Suprapubic skin (tissue), 4 donors: ENCODE measurements around the gene VWA3B. TPM values are rescaled to one million over a fixed set of nuclear protein-coding genes. Genes with fewer than 3 reads are reported as not detected.

Experiments
- DNase-seq, 2 donors: peaks; one replicate each; pipeline ENCODE4 v3.0.0-alpha.2; 2019; ENCODE audit warnings: low spot score in 2 of 2
- H3K27ac ChIP-seq: fragments of 200-600 bp; sonication (generic); one replicate; pipeline ENCODE4 v1.5.1; 2019
- H3K27me3 ChIP-seq: fragments of 200-600 bp; sonication (generic); one replicate; pipeline ENCODE4 v1.5.1; 2019
- H3K36me3 ChIP-seq: fragments of 200-600 bp; sonication (generic); one replicate; pipeline ENCODE4 v1.5.1; 2019
- H3K4me1 ChIP-seq: fragments of 200-600 bp; sonication (generic); one replicate; pipeline ENCODE4 v1.5.1; 2019
- H3K4me3 ChIP-seq: fragments of 200-600 bp; sonication (generic); one replicate; pipeline ENCODE4 v1.5.1; 2019; ENCODE audit warnings: mild to moderate bottlenecking
- H3K9me3 ChIP-seq: fragments of 200-600 bp; sonication (generic); one replicate; pipeline ENCODE4 v1.5.1; 2019
- EP300 ChIP-seq: sonication (generic); formaldehyde crosslinking; IDR thresholded peaks from one replicate; pipeline ENCODE4 v1.6.1; 2017; ENCODE audit warnings: antibody characterized with exemption
- POLR2A ChIP-seq, 2 donors: fragments of 450-650 bp; IDR thresholded peaks; one replicate each; pipeline ENCODE4 v1.6.1; 2017; ENCODE audit warnings: antibody characterized with exemption in 2 of 2, mild to moderate bottlenecking in 2 of 2, moderate library complexity in 2 of 2
- POLR2AphosphoS5 ChIP-seq, 3 donors: sonication (generic); formaldehyde crosslinking; IDR thresholded peaks; one replicate each; pipeline ENCODE4 v1.6.1; 2017; ENCODE audit warnings: antibody characterized with exemption in 3 of 3
- WGBS: methylation state at CpG from one replicate; pipeline ENCODE4 v1.1.5; 2018; 5-methylcytosine and 5-hydroxymethylcytosine counted together
- total RNA-seq, 4 donors: library from RNA; depleted of rRNA; stranded (reverse); fragments of >200 nt; gene quantifications; one replicate each; pipeline ENCODE4 v1.1.0, GENCODE V29; 2016
- TF ChIP-seq, protein P1 (sequence below), 2 donors: fragments of 200-600 bp in 1 of 2; fragments of 450-650 bp in 1 of 2; sonication (generic) in 1 of 2; IDR thresholded peaks; one replicate each; pipeline ENCODE4 v1.5.1; 2016 to 2019; ENCODE audit warnings: antibody characterized with exemption in 2 of 2, mild to moderate bottlenecking in 1 of 2, moderate library complexity in 1 of 2

The VWA3B gene
- total RNA-seq, 4 donors from 2014 or later, result not detected

DNA sequence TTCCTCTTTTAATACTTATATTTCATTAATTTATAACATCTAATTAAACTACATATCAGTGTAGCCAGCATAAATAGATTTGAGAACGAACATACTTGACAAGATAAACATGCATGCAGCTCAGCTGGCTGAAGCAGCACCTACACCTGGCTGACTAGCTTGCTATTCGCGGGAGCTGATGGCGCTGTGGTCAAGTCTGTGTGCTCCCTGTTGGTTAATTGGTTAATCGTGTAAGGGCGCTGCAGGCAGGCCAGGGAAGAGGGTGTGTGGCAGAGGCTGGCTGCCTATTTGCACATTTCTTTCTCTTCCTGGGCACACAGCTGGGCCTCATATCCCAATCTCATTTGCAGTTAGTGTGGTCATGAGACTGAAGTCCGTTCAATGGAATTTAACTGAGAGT is 14.5 kb upstream of the VWA3B start:
- DNase-seq, result no peak
- no peak overlapping the region for H3K27ac ChIP-seq
- no peak overlapping the region for H3K4me3 ChIP-seq
- 85% methylated on average over 7 of the region's 7 CpGs for WGBS
- H3K36me3 ChIP-seq, result no peaks in the 10 kb centered on the region
- no peaks in the 10 kb centered on the region for H3K4me1 ChIP-seq
- H3K27me3 ChIP-seq, result peaks cover 2% of the 10 kb centered on the region
- no peak for TF ChIP-seq POLR2A (IDR thresholded peaks at IDR 0.05)
- TF ChIP-seq EP300, result no peak
- no peak for TF ChIP-seq POLR2AphosphoS5 (IDR thresholded peaks at IDR 0.05)
- TF ChIP-seq, protein P1, sequence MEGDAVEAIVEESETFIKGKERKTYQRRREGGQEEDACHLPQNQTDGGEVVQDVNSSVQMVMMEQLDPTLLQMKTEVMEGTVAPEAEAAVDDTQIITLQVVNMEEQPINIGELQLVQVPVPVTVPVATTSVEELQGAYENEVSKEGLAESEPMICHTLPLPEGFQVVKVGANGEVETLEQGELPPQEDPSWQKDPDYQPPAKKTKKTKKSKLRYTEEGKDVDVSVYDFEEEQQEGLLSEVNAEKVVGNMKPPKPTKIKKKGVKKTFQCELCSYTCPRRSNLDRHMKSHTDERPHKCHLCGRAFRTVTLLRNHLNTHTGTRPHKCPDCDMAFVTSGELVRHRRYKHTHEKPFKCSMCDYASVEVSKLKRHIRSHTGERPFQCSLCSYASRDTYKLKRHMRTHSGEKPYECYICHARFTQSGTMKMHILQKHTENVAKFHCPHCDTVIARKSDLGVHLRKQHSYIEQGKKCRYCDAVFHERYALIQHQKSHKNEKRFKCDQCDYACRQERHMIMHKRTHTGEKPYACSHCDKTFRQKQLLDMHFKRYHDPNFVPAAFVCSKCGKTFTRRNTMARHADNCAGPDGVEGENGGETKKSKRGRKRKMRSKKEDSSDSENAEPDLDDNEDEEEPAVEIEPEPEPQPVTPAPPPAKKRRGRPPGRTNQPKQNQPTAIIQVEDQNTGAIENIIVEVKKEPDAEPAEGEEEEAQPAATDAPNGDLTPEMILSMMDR (IDR thresholded peaks at IDR 0.05), result no peak
- H3K9me3 ChIP-seq, result no peaks in the 10 kb centered on the region

DNA sequence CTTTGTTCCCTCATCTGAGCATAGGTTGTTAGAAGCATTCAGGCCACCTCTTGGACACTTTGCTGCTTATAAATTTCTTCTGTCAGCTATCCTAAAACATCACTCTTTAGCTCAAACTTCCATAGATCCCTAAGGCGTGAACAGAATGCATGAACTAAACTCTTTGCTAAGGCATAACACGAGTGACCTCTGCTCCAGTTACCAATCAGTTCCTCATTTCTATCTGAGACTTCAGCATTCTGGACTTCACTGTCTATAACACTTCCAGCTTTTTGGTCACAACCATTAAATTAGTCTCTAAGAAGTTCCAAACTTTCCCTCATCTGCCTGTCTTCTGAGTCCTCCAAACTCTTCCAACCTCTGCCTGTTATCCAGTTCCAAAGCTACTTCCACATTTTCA is 8.3 kb upstream of the VWA3B start:
- peaks cover 8% of the 10 kb centered on the region for H3K9me3 ChIP-seq
- no peak overlapping the region for H3K4me3 ChIP-seq
- 91% methylated on average over 2 of the region's 2 CpGs for WGBS

DNA sequence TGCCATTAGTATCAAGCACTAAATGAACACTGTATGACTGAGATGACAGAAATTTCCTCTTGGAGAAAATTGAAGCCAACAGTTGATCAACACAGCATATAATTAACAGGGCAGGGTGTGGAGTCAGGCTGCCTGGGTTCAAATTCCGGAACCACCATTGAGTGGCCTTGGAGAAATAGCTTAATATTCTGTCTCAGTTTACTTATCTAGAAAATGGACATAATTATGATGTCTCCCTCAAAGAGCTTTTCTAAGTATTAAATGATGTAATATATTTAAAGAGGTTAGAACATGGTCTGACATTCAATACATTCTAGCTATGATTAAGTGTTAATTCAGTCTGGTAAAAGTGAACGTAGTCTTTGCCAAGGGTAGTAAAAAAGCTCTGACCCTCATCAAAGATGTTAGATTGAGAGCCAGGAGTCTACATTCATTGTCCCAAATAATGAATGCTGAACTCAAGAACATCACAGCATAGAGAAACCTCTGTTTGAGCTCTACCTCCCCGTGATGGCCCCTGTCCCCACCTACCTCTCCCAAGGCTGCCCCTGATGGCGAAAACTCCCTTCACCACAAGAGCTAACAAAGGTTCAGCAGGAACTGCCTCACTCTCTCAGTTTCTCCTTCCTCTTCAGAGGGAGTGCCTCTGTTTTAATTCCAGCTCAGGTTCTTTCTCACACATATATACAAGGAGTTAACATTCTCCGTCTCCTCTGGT is 2.7 kb upstream of the VWA3B start:
- H3K27me3 ChIP-seq, result peaks cover 29% of the 10 kb centered on the region
- no peak for DNase-seq
- no peaks in the 10 kb centered on the region for H3K36me3 ChIP-seq
- no peak overlapping the region for H3K4me3 ChIP-seq
- WGBS, result 72% methylated on average over 5 of the region's 5 CpGs
- H3K27ac ChIP-seq, result no peak overlapping the region
- TF ChIP-seq POLR2AphosphoS5 (IDR thresholded peaks at IDR 0.05) (no peak), EP300 (no peak), POLR2A (IDR thresholded peaks at IDR 0.05) (no peak)
- TF ChIP-seq, protein P1 (IDR thresholded peaks at IDR 0.05), result no peak
- peaks cover 17% of the 10 kb centered on the region for H3K4me1 ChIP-seq
- H3K9me3 ChIP-seq, result no peaks in the 10 kb centered on the region

More for the DNA sequence above, 8.3 kb upstream of the VWA3B start:
- Histone ChIP-seq H3K27ac (no peak overlapping the region), H3K27me3 (peaks cover 7% of the 10 kb centered on the region), H3K36me3 (no peaks in the 10 kb centered on the region), H3K4me1 (no peaks in the 10 kb centered on the region)
- no peak for TF ChIP-seq EP300
- no peak for TF ChIP-seq POLR2AphosphoS5 (IDR thresholded peaks at IDR 0.05)
- no peak for TF ChIP-seq POLR2A (IDR thresholded peaks at IDR 0.05)
- TF ChIP-seq, protein P1 (IDR thresholded peaks at IDR 0.05), result no peak
- no peak for DNase-seq

DNA sequence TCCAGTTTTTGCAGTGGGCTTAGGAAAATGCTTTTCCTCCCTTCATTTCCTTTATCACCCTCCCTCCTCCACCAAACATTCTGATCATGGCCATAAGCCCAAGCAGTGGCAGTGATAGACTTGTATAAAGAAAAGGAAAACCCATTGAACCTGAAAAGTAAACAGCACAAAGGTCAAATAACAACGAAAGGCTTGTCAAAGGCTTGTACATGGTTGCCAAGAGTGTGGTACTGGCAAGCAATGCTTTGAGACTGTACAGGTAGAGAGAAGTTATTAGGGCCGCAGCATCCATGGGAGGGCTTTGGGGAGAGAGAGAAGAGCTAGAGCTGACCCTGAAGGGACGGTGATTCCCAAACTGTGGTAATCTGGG is 2.1 kb upstream of the VWA3B start:
- peaks cover 17% of the 10 kb centered on the region for H3K4me1 ChIP-seq
- no peaks in the 10 kb centered on the region for H3K9me3 ChIP-seq
- 84% methylated on average over 3 of the region's 3 CpGs for WGBS
- TF ChIP-seq EP300 (no peak), POLR2AphosphoS5 (IDR thresholded peaks at IDR 0.05) (no peak), POLR2A (IDR thresholded peaks at IDR 0.05) (no peak)
- TF ChIP-seq, protein P1 (IDR thresholded peaks at IDR 0.05), result no peak
- no peaks in the 10 kb centered on the region for H3K36me3 ChIP-seq
- H3K4me3 ChIP-seq, result no peak overlapping the region
- H3K27me3 ChIP-seq, result peaks cover 29% of the 10 kb centered on the region
- DNase-seq, result no peak
- no peak overlapping the region for H3K27ac ChIP-seq

DNA sequence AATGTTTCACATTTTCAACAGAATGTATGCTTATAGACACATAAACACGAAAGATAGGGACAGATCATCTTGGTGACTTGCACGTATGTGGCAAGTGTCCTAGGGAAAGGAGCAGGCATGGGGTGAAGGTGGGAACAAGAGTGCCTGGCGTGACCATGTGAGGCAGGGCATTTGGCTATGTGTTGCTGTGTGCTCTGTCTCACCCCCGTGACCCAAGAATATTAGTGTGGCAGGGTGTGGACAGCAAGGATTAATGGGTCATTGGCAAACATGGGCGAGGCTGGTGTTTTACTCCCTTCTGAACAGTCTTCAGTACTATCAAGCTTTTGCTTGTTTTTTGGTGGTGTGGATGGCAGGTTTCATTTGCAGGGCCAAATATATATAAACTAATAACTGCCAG is 1.3 kb upstream of the VWA3B start:
- no peak for DNase-seq
- Histone ChIP-seq H3K9me3 (no peaks in the 10 kb centered on the region), H3K27me3 (peaks cover 29% of the 10 kb centered on the region), H3K36me3 (no peaks in the 10 kb centered on the region), H3K27ac (no peak overlapping the region), H3K4me3 (no peak overlapping the region), H3K4me1 (peaks cover 17% of the 10 kb centered on the region)
- WGBS, result 80% methylated on average over 5 of the region's 5 CpGs
- TF ChIP-seq, protein P1 (IDR thresholded peaks at IDR 0.05), result no peak
- TF ChIP-seq EP300 (no peak), POLR2AphosphoS5 (IDR thresholded peaks at IDR 0.05) (no peak), POLR2A (IDR thresholded peaks at IDR 0.05) (no peak)
